Midbrain (tissue), 1 donor: Measurements from ENCODE around the gene NFE2.
"Not testable (repeated sequence)": the region's sequence is repeated elsewhere in the genome, so short reads cannot be mapped to it uniquely, and the experiment has no call there.

ENCODE experiments used
- DNase-seq: peaks from one replicate; lab custom pipeline; 2025; lab: John Stamatoyannopoulos, UW

Gene NFE2

DNA sequence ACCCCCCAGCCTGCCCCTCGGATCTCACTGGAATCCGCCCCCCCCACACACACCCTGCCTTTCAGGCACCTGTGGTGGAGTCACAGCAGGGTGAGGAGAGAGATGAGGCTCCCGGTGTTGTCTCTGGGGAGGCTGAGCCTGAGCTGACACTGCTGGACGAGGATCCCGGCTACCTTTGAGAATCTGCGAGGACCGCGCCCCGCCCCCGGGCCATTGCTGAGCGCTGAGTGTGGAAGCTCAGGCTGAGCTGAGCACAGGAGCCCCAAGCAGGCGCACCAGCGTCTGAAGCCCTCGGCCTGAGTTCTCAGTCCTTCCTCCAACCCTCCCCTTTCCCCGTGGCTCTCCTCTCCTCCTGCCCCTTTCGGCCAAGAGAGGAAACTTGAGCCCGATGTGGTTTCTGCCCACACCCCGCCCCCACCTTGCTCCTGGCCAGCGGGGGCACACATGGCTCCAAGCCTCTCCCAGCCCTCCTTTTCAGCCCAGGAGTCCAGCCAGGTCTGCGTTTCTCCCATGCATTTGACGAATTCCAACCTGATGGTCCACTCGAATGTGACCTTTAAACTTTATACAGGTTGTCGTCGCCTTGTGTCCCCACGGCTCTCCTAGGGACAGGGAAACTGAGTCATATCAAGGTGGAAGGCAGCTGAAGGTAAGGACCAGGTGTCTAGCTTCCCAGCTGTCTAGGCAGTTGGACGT, at the start of gene NFE2:
Gene NFE2, minus strand, starts transcription at position 284 of the 696 bp plus-strand sequence. CDS start 5,767 bp downstream, outside the sequence.
- no peak for DNase-seq

GRCh38 chr12:54349679-54350078, 48.9 kb upstream of the NFE2 start:
- no peak for DNase-seq

DNA sequence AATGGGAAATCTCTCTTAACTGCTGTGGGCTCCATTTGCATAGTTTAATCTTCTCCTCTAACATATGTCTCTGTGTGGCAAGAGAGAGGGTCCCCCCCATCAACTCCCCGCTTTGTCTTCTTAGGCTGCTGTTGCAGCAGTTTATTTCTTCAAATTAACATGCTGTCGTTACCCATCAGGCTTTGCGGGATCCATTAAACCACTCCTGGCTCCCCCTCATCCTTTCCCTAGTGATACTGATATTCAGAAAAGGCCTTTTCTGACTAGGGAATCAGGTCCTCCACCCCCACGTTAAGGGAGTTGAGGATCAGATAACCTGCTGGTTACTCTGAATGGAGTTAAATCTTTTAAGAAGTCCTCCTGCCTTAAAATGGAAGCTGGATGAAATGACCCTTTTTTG, 48.2 kb upstream of the NFE2 start:
- DNase-seq = no peak

DNA sequence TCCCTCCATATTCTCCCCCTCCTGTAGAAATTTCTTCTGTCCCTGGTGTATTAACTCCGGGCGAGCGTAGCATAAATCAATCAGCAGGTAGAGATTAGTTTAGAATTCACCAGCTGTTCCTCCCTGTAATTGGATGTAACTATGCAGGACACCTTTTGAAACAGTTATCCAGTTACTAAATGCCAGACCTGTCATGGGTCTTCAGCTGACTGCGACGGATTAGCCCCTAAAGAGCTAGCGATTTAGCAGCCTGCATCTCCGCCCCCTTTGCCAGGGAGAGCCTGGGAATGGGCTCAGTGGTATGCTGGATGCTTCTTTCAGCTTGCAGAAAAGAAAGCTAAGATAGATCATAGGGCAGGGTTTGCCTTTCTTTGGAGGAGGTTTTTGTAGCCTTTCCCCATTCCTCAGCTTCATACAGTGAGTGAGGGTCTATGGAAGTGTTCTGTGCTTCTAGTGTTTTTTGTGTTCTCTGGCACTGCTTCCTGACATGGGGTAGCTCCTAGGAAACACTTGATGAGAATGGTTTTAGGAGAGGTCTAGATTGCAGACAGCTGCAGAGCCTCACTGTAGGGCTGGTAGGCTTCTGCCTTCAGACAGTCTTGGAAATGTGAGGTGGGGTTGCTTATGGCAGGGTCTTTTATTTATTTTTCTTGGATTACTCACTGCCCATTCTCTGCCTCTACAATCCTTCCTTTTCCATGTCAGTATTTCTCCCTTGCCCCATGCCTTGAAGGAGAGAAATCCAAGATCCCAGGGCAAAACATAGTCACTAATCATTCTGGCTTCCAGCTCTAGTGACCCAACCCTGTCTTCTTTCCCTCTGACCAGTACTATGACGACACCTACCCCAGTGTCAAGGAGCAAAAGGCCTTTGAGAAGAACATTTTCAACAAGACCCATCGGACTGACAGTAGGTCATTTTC, 40.8 kb upstream of the NFE2 start:
- no peak for DNase-seq

GRCh38 chr12:54340846-54341245, 40.0 kb upstream of the NFE2 start:
- DNase-seq = no peak

- no peak for DNase-seq
These were observed 38.0 kb upstream of the NFE2 start for GRCh38 chr12:54338698-54339296.

GRCh38 chr12:54337854-54338650, 37.2 kb upstream of the NFE2 start:
- no peak for DNase-seq

DNA sequence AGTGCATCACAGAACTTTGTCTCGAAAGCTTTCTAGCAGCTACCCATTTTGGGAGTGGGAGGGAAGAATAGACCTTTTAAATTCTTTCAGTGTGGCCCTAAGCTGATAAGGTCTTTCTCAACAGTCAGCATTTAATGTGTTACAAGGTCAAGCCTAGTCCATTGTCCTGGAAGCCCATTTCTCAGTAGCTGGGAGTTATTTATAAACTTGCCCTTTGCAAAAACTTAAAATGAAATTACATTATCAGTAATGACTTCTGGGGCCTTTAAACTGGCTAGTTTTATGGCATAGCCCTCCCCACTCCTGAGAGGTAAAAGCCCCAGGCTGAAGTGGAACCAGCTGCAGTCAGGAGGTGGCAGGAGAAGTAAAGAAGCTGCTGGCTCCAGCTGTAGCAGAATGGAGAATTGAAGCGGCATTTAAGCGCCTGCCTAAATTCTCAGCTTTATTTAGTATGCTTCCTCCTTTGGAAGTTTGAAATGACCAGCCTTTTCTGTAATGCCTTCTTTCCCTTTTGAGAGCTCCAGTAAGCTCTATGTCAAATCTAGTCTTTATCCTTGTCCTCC, 36.5 kb upstream of the NFE2 start:
- peak; percentile 38 for DNase-seq

DNA sequence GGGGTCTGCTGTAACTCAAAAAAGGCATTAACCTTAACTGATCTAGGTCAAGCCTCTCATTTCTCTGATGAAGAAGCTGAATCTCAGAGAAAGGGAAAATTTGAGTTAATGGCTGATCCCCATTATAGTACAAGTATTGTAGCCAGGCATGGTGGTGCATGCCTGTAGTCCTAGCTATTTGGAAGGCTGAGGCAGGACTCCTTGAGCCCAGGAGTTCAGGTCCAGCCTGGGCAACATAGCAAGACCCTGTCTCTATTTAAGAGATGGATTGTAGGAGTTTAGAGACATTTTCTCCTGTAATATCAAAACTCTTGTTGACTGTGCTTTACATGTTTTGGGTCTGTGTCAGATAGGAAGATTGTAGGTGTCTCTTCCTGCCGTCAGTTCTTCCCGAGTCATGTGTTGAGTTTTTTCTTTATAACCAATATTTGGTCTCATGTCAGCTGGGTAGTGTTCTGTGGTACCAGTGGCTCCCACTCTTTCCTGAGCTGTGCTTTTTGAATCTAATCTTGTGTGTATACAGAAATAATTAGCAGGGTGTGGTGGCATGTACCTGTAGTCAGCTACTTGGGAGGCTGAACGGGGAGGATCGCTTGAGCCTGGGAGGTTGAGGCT, 32.7 kb upstream of the NFE2 start:
- DNase-seq = no peak

DNA sequence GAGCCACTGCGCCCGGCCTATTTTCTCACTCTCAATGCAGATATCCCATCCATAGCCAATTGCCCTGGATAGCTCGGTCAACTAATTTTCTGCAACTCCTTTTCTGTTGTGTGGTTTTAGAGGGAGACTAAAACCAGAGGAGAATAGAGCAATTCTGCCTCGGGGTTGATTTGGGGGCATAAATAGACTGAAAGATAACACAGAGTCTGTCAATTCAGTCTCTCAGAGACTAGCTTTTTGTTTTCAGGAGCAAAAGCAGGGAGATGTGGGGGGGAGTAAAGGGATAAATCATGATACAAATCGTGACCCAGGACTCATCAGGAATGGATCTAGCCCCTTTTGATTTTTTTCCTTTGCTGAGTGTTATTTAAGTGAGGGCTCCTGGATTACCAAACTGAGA, 30.6 kb upstream of the NFE2 start:
- no peak for DNase-seq

GRCh38 chr12:54330442-54330841, 29.6 kb upstream of the NFE2 start:
- DNase-seq = no peak

- no peak for DNase-seq
These were observed 28.9 kb upstream of the NFE2 start for GRCh38 chr12:54329759-54330158.

- no peak for DNase-seq
These were observed 28.0 kb upstream of the NFE2 start for GRCh38 chr12:54328595-54329337.

GRCh38 chr12:54325442-54326109, 24.8 kb upstream of the NFE2 start:
- not testable (repeated sequence) for DNase-seq

DNA sequence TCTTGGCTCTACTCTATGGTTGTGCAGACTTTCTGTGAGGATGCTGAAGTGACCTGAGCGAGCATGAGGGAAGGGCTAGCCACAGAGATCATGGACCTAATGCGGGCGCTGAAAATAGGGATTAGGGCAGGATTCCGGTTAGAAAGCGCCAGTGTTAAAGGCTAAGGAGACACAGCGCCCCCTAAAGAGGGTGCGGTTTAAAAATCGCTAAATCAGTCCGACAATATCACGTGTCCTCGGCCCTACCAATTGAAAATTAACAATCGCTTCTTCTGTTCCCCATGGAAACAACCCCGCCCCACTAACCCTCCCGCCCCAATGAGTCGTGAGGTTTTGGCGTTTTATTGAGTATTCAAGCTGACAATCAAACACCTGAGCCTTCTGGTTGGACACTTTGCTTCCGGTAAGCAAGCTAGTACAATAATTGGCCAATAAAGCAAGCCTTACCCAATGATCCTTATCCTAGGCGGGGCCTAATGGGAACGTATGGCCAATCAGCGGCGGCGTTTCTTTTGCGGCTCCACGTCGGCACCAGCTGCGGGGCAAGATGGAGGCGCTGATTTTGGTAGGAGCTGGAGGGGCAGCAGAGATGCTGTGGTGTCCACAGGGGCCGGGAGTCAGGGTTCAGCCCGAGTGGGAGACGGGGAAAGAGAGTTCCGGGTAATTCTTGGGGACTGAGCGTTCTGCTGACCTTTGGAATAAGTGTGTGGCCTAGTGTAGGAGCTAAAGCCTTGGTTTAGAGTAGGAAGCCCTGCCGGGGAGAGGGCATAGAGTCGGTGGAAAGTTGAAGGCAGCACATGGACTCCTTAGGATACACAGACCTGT, 24.0 kb upstream of the NFE2 start, which contains the start of gene COPZ1:
Gene COPZ1, plus strand, starts transcription at position 515 of the 825 bp plus-strand sequence. Its CDS starts 33 bp downstream, at position 548.
- peak; percentile 100 for DNase-seq

- DNase-seq = no peak
These were observed 20.5 kb upstream of the NFE2 start for GRCh38 chr12:54321363-54321762.

GRCh38 chr12:54312309-54312708, 11.5 kb upstream of the NFE2 start:
- not testable (repeated sequence) for DNase-seq

- DNase-seq = no peak
These were observed 10.2 kb upstream of the NFE2 start for GRCh38 chr12:54311051-54311450.
